ENCODE measurements around the gene CFAP410. TPM values are rescaled to one million over a fixed set of nuclear protein-coding genes. Genes with fewer than 3 reads are reported as not detected.

Gene CFAP410
- total and polyA plus RNA-seq, 2 of the 8 experiments (the other 6 are each of a cell fraction or from before 2014, with no cell fraction given) = 10.6 to 12.0 TPM

DNA sequence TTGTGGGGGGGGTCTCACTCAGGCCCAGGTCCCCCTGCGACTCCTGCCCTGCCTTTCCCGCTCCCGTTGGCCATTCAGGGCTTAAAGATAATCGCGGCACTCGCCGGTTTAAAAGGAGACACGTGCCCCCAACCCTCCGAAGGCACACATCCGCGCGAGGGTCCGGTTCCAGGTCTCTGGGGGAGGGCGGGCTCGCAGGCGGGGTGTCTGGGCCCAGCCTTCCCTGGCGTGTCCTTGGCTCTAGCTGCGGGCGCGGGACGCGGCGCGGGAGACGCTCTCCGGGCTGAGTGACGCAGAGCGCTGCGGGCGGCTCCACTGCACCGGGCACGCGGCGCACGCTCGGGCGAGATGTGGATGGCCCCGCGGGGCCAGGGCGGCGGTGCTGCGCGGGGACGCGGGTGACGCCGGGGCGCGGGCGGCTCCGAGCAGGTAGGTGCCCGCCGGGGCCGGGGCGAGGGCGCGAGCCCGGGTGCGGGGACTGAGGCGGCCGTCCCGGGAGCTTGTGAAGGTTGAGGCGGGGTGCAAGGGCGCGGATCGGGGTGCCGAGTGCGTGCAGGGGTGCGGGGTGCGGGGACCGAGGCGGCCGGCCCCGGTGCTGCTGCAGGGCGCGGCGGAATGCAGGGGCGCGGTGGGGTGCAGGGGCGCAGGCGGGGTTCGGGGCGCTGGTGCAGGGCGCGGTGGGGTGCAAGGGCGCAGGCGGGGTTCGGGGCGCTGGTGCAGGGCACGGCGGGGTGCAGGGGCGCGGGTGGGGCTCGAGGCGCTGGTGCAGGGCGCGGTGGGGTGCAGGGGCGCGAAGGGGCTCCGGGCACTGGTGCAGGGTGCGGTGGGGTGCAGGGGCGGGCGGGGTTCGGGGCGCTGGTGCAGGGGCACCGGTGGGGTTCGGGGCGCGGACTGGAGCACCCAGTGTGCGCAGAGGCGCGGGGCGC lies 10.9 kb upstream of the CFAP410 start (continued):
- peak; percentile 96 for TF ChIP-seq E2F6 (IDR thresholded peaks at IDR 0.05)
- no peak for TF ChIP-seq GTF2F1 (IDR thresholded peaks at IDR 0.05; ENCODE audit: borderline replicate concordance, low read depth, low read length)

All from H1 (cell line).